ENCODE results near the gene TUBB2B.
A peak's percentile ranks its signal among the peaks of the same experiment; 100 is the strongest.

Gene TUBB2B

DNA sequence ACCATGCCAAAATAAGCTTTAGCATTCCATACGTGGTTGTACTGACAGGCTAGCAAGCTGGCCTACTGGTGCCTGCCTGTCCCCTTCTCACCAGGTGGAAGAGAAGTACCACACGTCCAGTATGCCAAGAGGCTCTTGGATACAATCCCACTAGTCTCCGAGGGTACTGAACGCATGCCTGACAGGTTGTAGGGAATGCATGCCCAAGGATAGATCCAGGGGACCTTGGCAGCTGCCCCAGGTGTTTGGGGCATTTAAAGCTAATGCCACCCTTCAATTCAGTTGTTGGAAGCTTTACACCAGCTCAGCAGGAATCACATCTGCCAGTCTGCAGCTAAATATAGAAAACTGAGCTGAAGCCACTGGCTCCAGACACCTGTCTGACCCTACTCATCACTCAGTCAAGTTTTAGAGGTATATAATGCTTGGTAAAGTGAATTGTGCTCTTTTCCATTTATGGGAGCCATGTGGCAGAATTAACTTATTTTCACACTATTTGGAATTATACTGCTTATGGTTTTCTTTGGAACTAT is 4.9 kb downstream of the TUBB2B start:
- TF ChIP-seq OSR1 (CRISPR knock-in tag; IDR thresholded peaks at IDR 0.05) (no peak), PPARA (CRISPR knock-in tag; IDR thresholded peaks at IDR 0.05; ENCODE audit: borderline replicate concordance) (no peak), ISL1 (CRISPR knock-in tag; IDR thresholded peaks at IDR 0.05) (no peak), ZFP30 (CRISPR knock-in tag; IDR thresholded peaks at IDR 0.05) (0 out of 2 replicates have a peak, but pooled peaks have one; percentile 10), ZNF70 (CRISPR knock-in tag; IDR thresholded peaks at IDR 0.05) (no peak)
- no peak for ATAC-seq

DNA sequence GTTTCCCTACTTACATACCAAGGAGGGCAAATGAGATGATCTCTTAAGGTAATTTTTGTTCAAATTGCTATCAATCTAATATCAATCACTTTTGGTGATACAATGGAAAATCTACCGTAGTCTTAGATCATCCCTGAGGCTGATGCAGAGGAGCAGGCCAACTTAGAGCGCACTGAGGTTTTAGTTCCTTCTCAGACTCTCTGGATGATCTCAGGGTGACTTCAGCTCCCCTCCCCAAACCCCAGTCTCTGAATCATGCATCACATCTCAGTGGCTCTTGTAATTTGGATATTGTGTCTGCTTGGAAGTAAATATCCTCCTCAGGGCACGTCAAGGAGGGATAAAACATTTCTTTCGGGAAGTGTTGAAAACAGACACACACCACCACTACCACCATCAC is 5.9 kb downstream of the TUBB2B start:
- no peak for ATAC-seq

DNA sequence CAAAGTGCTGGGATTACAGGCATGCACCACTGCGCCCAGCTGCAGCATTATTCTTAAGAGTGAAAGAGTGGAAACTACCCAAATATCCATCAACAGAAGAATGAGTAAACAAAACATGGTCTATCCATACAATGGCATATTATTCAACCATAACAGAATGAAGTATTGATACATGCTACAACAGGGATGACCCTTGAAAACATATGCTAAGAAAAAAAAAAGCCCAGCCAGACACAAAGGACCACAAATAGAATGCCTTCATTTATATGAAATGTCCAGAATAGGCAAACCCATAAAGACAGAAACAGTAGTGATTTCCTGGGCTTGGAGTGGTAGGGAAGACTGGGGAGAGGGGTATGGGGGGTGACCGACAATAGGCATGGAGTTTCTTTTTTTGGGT is 7.1 kb downstream of the TUBB2B start:
- no peak for ATAC-seq
- TF ChIP-seq ZNF8 (CRISPR knock-in tag; IDR thresholded peaks at IDR 0.05) (no peak), PPARA (CRISPR knock-in tag; IDR thresholded peaks at IDR 0.05; ENCODE audit: borderline replicate concordance) (no peak), GLIS3 (CRISPR knock-in tag; IDR thresholded peaks at IDR 0.05) (no peak), BACH2 (CRISPR knock-in tag; IDR thresholded peaks at IDR 0.05; ENCODE audit: borderline replicate concordance) (no peak)
- TF ChIP-seq, protein P1, sequence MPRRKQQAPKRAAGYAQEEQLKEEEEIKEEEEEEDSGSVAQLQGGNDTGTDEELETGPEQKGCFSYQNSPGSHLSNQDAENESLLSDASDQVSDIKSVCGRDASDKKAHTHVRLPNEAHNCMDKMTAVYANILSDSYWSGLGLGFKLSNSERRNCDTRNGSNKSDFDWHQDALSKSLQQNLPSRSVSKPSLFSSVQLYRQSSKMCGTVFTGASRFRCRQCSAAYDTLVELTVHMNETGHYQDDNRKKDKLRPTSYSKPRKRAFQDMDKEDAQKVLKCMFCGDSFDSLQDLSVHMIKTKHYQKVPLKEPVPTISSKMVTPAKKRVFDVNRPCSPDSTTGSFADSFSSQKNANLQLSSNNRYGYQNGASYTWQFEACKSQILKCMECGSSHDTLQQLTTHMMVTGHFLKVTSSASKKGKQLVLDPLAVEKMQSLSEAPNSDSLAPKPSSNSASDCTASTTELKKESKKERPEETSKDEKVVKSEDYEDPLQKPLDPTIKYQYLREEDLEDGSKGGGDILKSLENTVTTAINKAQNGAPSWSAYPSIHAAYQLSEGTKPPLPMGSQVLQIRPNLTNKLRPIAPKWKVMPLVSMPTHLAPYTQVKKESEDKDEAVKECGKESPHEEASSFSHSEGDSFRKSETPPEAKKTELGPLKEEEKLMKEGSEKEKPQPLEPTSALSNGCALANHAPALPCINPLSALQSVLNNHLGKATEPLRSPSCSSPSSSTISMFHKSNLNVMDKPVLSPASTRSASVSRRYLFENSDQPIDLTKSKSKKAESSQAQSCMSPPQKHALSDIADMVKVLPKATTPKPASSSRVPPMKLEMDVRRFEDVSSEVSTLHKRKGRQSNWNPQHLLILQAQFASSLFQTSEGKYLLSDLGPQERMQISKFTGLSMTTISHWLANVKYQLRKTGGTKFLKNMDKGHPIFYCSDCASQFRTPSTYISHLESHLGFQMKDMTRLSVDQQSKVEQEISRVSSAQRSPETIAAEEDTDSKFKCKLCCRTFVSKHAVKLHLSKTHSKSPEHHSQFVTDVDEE (CRISPR knock-in tag; IDR thresholded peaks at IDR 0.05) = no peak
- TF ChIP-seq, protein P2, sequence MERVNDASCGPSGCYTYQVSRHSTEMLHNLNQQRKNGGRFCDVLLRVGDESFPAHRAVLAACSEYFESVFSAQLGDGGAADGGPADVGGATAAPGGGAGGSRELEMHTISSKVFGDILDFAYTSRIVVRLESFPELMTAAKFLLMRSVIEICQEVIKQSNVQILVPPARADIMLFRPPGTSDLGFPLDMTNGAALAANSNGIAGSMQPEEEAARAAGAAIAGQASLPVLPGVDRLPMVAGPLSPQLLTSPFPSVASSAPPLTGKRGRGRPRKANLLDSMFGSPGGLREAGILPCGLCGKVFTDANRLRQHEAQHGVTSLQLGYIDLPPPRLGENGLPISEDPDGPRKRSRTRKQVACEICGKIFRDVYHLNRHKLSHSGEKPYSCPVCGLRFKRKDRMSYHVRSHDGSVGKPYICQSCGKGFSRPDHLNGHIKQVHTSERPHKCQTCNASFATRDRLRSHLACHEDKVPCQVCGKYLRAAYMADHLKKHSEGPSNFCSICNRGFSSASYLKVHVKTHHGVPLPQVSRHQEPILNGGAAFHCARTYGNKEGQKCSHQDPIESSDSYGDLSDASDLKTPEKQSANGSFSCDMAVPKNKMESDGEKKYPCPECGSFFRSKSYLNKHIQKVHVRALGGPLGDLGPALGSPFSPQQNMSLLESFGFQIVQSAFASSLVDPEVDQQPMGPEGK (CRISPR knock-in tag; IDR thresholded peaks at IDR 0.05; ENCODE audit: borderline replicate concordance) = no peak

More for the DNA sequence above, 5.9 kb downstream of the TUBB2B start:
- no peak for TF ChIP-seq ZC3H10 (CRISPR knock-in tag; IDR thresholded peaks at IDR 0.05)
- TF ChIP-seq, protein P1 (CRISPR knock-in tag; IDR thresholded peaks at IDR 0.05) = no peak
- TF ChIP-seq, protein P2 (CRISPR knock-in tag; IDR thresholded peaks at IDR 0.05; ENCODE audit: borderline replicate concordance) = no peak
- TF ChIP-seq ZNF8 (CRISPR knock-in tag; IDR thresholded peaks at IDR 0.05) = no peak
- no peak for TF ChIP-seq ZNF70 (CRISPR knock-in tag; IDR thresholded peaks at IDR 0.05)
- TF ChIP-seq ZFP30 (CRISPR knock-in tag; IDR thresholded peaks at IDR 0.05) = no peak
- TF ChIP-seq ESRRG (CRISPR knock-in tag; IDR thresholded peaks at IDR 0.05) = no peak
- TF ChIP-seq RARB (CRISPR knock-in tag; IDR thresholded peaks at IDR 0.05) = no peak
- TF ChIP-seq CSDC2 (CRISPR knock-in tag; IDR thresholded peaks at IDR 0.05) = no peak
- TF ChIP-seq, protein P3, sequence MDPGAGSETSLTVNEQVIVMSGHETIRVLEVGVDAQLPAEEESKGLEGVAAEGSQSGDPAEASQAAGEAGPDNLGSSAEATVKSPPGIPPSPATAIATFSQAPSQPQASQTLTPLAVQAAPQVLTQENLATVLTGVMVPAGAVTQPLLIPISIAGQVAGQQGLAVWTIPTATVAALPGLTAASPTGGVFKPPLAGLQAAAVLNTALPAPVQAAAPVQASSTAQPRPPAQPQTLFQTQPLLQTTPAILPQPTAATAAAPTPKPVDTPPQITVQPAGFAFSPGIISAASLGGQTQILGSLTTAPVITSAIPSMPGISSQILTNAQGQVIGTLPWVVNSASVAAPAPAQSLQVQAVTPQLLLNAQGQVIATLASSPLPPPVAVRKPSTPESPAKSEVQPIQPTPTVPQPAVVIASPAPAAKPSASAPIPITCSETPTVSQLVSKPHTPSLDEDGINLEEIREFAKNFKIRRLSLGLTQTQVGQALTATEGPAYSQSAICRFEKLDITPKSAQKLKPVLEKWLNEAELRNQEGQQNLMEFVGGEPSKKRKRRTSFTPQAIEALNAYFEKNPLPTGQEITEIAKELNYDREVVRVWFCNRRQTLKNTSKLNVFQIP (CRISPR knock-in tag; IDR thresholded peaks at IDR 0.05; ENCODE audit: borderline replicate concordance, low read depth) = no peak
- TF ChIP-seq, protein P4, sequence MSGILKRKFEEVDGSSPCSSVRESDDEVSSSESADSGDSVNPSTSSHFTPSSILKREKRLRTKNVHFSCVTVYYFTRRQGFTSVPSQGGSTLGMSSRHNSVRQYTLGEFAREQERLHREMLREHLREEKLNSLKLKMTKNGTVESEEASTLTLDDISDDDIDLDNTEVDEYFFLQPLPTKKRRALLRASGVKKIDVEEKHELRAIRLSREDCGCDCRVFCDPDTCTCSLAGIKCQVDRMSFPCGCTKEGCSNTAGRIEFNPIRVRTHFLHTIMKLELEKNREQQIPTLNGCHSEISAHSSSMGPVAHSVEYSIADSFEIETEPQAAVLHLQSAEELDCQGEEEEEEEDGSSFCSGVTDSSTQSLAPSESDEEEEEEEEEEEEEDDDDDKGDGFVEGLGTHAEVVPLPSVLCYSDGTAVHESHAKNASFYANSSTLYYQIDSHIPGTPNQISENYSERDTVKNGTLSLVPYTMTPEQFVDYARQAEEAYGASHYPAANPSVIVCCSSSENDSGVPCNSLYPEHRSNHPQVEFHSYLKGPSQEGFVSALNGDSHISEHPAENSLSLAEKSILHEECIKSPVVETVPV (CRISPR knock-in tag; IDR thresholded peaks at IDR 0.05) = no peak
- TF ChIP-seq ZFP3 (CRISPR knock-in tag; IDR thresholded peaks at IDR 0.05) = no peak
- no peak for TF ChIP-seq OSR1 (CRISPR knock-in tag; IDR thresholded peaks at IDR 0.05)
- TF ChIP-seq ZNF565 (CRISPR knock-in tag; conservative IDR thresholded peaks at IDR 0.05; ENCODE audit: low read depth) = no peak
- TF ChIP-seq BACH2 (CRISPR knock-in tag; IDR thresholded peaks at IDR 0.05; ENCODE audit: borderline replicate concordance) = no peak
- no peak for TF ChIP-seq GLIS3 (CRISPR knock-in tag; IDR thresholded peaks at IDR 0.05)
- no peak for TF ChIP-seq ISL1 (CRISPR knock-in tag; IDR thresholded peaks at IDR 0.05)
- TF ChIP-seq, protein P5, sequence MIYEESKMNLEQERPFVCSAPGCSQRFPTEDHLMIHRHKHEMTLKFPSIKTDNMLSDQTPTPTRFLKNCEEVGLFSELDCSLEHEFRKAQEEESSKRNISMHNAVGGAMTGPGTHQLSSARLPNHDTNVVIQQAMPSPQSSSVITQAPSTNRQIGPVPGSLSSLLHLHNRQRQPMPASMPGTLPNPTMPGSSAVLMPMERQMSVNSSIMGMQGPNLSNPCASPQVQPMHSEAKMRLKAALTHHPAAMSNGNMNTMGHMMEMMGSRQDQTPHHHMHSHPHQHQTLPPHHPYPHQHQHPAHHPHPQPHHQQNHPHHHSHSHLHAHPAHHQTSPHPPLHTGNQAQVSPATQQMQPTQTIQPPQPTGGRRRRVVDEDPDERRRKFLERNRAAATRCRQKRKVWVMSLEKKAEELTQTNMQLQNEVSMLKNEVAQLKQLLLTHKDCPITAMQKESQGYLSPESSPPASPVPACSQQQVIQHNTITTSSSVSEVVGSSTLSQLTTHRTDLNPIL (CRISPR knock-in tag; IDR thresholded peaks at IDR 0.05; ENCODE audit: low read depth) = no peak
